ENCODE results near the gene SPCS1.

The SPCS1 gene

GRCh38 chr3:52733256-52733891 lies 27.5 kb downstream of the SPCS1 start:
- DNase-seq: no peak

- DNase-seq: no peak
These were observed 33.8 kb downstream of the SPCS1 start for GRCh38 chr3:52739730-52740129.

GRCh38 chr3:52742418-52743041 lies 36.6 kb downstream of the SPCS1 start:
- no peak for DNase-seq

GRCh38 chr3:52743152-52743551 lies 37.2 kb downstream of the SPCS1 start:
- DNase-seq: no peak

- DNase-seq: no peak
These were observed 37.8 kb downstream of the SPCS1 start for GRCh38 chr3:52743721-52744120.

- DNase-seq: no peak
These were observed 46.2 kb downstream of the SPCS1 start for GRCh38 chr3:52752045-52752660.

GRCh38 chr3:52754373-52754772 lies 48.5 kb downstream of the SPCS1 start:
- DNase-seq: no peak

- DNase-seq: no peak
These were observed 50.2 kb downstream of the SPCS1 start for GRCh38 chr3:52756141-52756540.
